HCT116 (cell line): Measurements from ENCODE around the gene AP3S1. TPM values are rescaled to one million over a fixed set of nuclear protein-coding genes. Genes with fewer than 3 reads are reported as not detected.
A peak's percentile ranks its signal among the peaks of the same experiment; 100 is the strongest.

Experiments
- ATAC-seq: fragments of 200-7000 bp; cut with Tn5 transposase; 2 replicates; pipeline ENCODE4 v1.9.1; 2020; ENCODE audit warnings: mild to moderate bottlenecking, moderate library complexity
- BruUV-seq: library from RNA; stranded (reverse); fragments of 400-500 nt; replicated peaks from 2 replicates; lab custom pipeline; 2021; lab: Mats Ljungman, UMichigan
- CTCF ChIA-PET: fragments of 300-600 bp; sonication (Branson Sonifier 250); formaldehyde crosslinking; loops from one replicate; lab custom pipeline; 2021; ENCODE audit warnings: antibody characterized with exemption; lab: Charles Lee
- POLR2A ChIA-PET: fragments of 300-600, 350-600 bp; sonication (Branson Sonifier 250); formaldehyde crosslinking; loops from one replicate; lab custom pipeline; 2021; ENCODE audit warnings: antibody characterized with exemption; lab: Charles Lee
- RAD21 ChIA-PET, 2 experiments: fragments of 300-600 bp; sonication (Branson Sonifier 250); formaldehyde crosslinking; loops; one replicate each; lab custom pipeline; 2023; ENCODE audit warnings: low total read pairs in 2 of 2; ENCODE audit not compliant: uncharacterized antibody in 2 of 2, unreplicated experiment in 2 of 2, low non-redundant PET in 1 of 2; lab: Charles Lee
- DNase-seq: peaks from one replicate; pipeline ENCODE4 v3.0.0-alpha.2; 2010; ENCODE audit warnings: low read depth, low spot score
- H2AFZ ChIP-seq: fragments of 200-600 bp; shearing (Covaris generic), sonication (generic); 2 replicates; pipeline ENCODE4 v1.6.1; 2017; ENCODE audit warnings: low read depth, mixed run types, mixed read lengths, antibody characterized with exemption, low read length; ENCODE audit not compliant: poor library complexity, severe bottlenecking
- H3K27ac ChIP-seq: 2 replicates; pipeline ENCODE4 v1.5.1; 2012; ENCODE audit warnings: low read depth, low read length
- H3K27me3 ChIP-seq: fragments of 200-600 bp; sonication (generic); 2 replicates; pipeline ENCODE4 v1.6.1; 2016; ENCODE audit warnings: mixed run types, low read length, mixed read lengths; ENCODE audit not compliant: insufficient read depth
- H3K36me3 ChIP-seq, 2 experiments: fragments of 200-500 bp in 1 of 2; fragments of 200-600 bp in 1 of 2; sonication (Bioruptor generic) in 1 of 2; sonication (generic) in 1 of 2; 2 replicates each; pipeline versions ENCODE4 v1.5.1 to v1.6.1; 2014 to 2016; ENCODE audit warnings: low read length in 2 of 2, inconsistent platforms in 1 of 2, mixed read lengths in 1 of 2, mixed run types in 1 of 2; ENCODE audit not compliant: insufficient read depth in 2 of 2, control insufficient read depth in 1 of 2
- H3K4me1 ChIP-seq, 2 experiments: fragments of 200-600 bp in 1 of 2; sonication (generic) in 1 of 2; 2 replicates each; pipeline versions ENCODE4 v1.5.1 to v1.6.1; 2012 to 2017; ENCODE audit warnings: low read length in 2 of 2, inconsistent platforms in 1 of 2, mild to moderate bottlenecking in 1 of 2, mixed read lengths in 1 of 2, mixed run types in 1 of 2, moderate library complexity in 1 of 2; ENCODE audit not compliant: insufficient read depth in 2 of 2, control insufficient read depth in 1 of 2
- H3K4me2 ChIP-seq: fragments of 200-600 bp; sonication (generic); 2 replicates; pipeline ENCODE4 v1.6.1; 2017; ENCODE audit warnings: mixed run types, low read length, mixed read lengths
- H3K4me3 ChIP-seq, 2 experiments: fragments of 200-600 bp in 1 of 2; sonication (generic) in 1 of 2; replicated peaks in 1 of 2; 2 replicates each; pipeline ENCODE4 v1.5.1; 2011 to 2016; ENCODE audit warnings: low read length in 2 of 2, control low read depth in 1 of 2, low read depth in 1 of 2, mild to moderate bottlenecking in 1 of 2, mixed read lengths in 1 of 2, mixed run types in 1 of 2
- H3K79me2 ChIP-seq: fragments of 200-600 bp; sonication (generic); 2 replicates; pipeline ENCODE4 v1.6.1; 2017; ENCODE audit warnings: mild to moderate bottlenecking, mixed run types, low read length, moderate library complexity, mixed read lengths; ENCODE audit not compliant: insufficient read depth
- H3K9ac ChIP-seq: fragments of 200-600 bp; sonication (generic); 2 replicates; pipeline ENCODE4 v1.6.1; 2016; ENCODE audit warnings: low read length, mixed read lengths
- H3K9me2 ChIP-seq: fragments of 200-600 bp; sonication (generic), shearing (Covaris generic); 2 replicates; pipeline ENCODE4 v1.6.1; 2017; ENCODE audit warnings: mixed run types, mild to moderate bottlenecking, moderate library complexity; ENCODE audit not compliant: insufficient read depth
- H3K9me3 ChIP-seq, 2 experiments: fragments of 200-500 bp in 1 of 2; fragments of 200-600 bp in 1 of 2; sonication (Bioruptor generic) in 1 of 2; sonication (generic) in 1 of 2; 2 replicates each; pipeline ENCODE4 v1.6.1; 2014 to 2017; ENCODE audit warnings: low read length in 2 of 2, mixed read lengths in 2 of 2, inconsistent platforms in 1 of 2, low read depth in 1 of 2, mild to moderate bottlenecking in 1 of 2, mixed run types in 1 of 2, moderate library complexity in 1 of 2; ENCODE audit not compliant: control insufficient read depth in 1 of 2, insufficient read depth in 1 of 2
- H4K20me1 ChIP-seq: fragments of 200-600 bp; sonication (generic), shearing (Covaris generic); 2 replicates; pipeline ENCODE4 v1.6.1; 2017; ENCODE audit warnings: mixed run types, mild to moderate bottlenecking, moderate library complexity; ENCODE audit not compliant: insufficient read depth
- ATF3 ChIP-seq: IDR thresholded peaks from 2 replicates; pipeline ENCODE4 v1.6.1; 2012
- CEBPB ChIP-seq: IDR thresholded peaks from 2 replicates; pipeline ENCODE4 v1.6.1; 2012; ENCODE audit warnings: low read depth
- CTCF ChIP-seq, 3 experiments: fragments of 200-600 bp in 1 of 3; sonication (generic) in 1 of 3; IDR thresholded peaks in 2 of 3; conservative IDR thresholded peaks in 1 of 3; 2 replicates each; pipeline ENCODE4 v1.5.1; 2012 to 2017; ENCODE audit warnings: low read depth in 2 of 3, low read length in 2 of 3, antibody characterized with exemption in 1 of 3, borderline replicate concordance in 1 of 3, control low read depth in 1 of 3, mild to moderate bottlenecking in 1 of 3, mixed read lengths in 1 of 3, mixed run types in 1 of 3, moderate library complexity in 1 of 3; ENCODE audit not compliant: insufficient read depth in 1 of 3
- EGR1 ChIP-seq: IDR thresholded peaks from 2 replicates; pipeline ENCODE4 v1.6.1; 2012; ENCODE audit warnings: low read depth
- POLR2AphosphoS5 ChIP-seq: IDR thresholded peaks from 2 replicates; pipeline ENCODE4 v1.6.1; 2011; ENCODE audit warnings: mild to moderate bottlenecking, low read depth, low read length, moderate library complexity
- RAD21 ChIP-seq: IDR thresholded peaks from 2 replicates; pipeline ENCODE4 v1.6.1; 2012; ENCODE audit warnings: low read depth, mild to moderate bottlenecking
- REST ChIP-seq: IDR thresholded peaks from 2 replicates; pipeline ENCODE4 v1.6.1; 2012; ENCODE audit warnings: low read depth
- TCF7L2 ChIP-seq: IDR thresholded peaks from 2 replicates; pipeline ENCODE4 v1.7.0; 2011; ENCODE audit warnings: borderline replicate concordance, inconsistent platforms; ENCODE audit not compliant: insufficient read depth, insufficient read length; ENCODE audit errors: extremely low read depth
- ZFX ChIP-seq: fragments of 450-650 bp; IDR thresholded peaks from 2 replicates; pipeline ENCODE4 v1.6.1; 2017
- intact Hi-C: fragments of 100-400 bp; cut with micrococcal nuclease; formaldehyde crosslinking; loops from 2 replicates; pipeline ENCODE4 v1.10.0; 2022
- total RNA-seq: library from RNA; stranded (reverse); gene quantifications from one replicate; pipeline ENCODE4 v1.2.1, GENCODE V29; 2021; ENCODE audit not compliant: unreplicated experiment

AP3S1 gene
- total RNA-seq, 1 experiment from 2014 or later = 432 TPM

- ATAC-seq = 0 out of 2 replicates have a peak, but pooled peaks have one; percentile 45
- TF ChIP-seq POLR2AphosphoS5 (no peak), CTCF (IDR thresholded peaks at IDR 0.05 in 2 of 3, conservative IDR thresholded peaks at IDR 0.05 in 1 of 3; ENCODE audit: borderline replicate concordance in 1 of 3, insufficient read depth in 1 of 3, low read depth in 2 of 3, low read length in 2 of 3) (peak in 2 of 3 experiments; percentile 44 to 50; a peak in 3 of 6 replicates), RAD21 (peak; percentile 74)
- TF ChIP-seq, all 23 proteins: peak for 2
- RAD21 ChIA-PET = interaction anchor here (0.5 to 1.5 kb wide), 4 partner anchors 144 to 181 kb away, joined by 3 to 5 read pairs (median 4); partner anchors contain the start of gene ARL14EPL (in 1 of the 2)
- H3K9me2 ChIP-seq = no peaks in the 10 kb centered on the region
- H2AFZ ChIP-seq = no peak overlapping the region
- peaks cover 100% of the 10 kb centered on the region for H3K79me2 ChIP-seq
- H3K36me3 ChIP-seq = peaks cover 0 to 24% of the 10 kb centered on the region in 2 experiments; a peak in 3 of 4 replicates
- CTCF ChIA-PET = interaction anchor here (0.6 to 2.7 kb wide), 17 partner anchors 9 to 253 kb away, joined by 3 to 36 read pairs (median 5); no protein-coding TSS in a partner anchor
- intact Hi-C loops = loop anchor here (1.0 kb wide), 1 partner anchor 180 kb away; no protein-coding TSS in a partner anchor
- H3K9ac ChIP-seq = no peak overlapping the region
- H3K27me3 ChIP-seq = no peaks in the 10 kb centered on the region
- no peak overlapping the region for H3K27ac ChIP-seq
- H3K4me3 ChIP-seq = no peak overlapping the region
- peaks cover 8 to 47% of the 10 kb centered on the region in 2 experiments; a peak in 3 of 4 replicates for H3K4me1 ChIP-seq
- peak; percentile 27 for DNase-seq
- POLR2A ChIA-PET = no interaction called here
- no peaks in the 10 kb centered on the region for H4K20me1 ChIP-seq
- no peaks in the 10 kb centered on the region for H3K9me3 ChIP-seq
- H3K4me2 ChIP-seq = no peak overlapping the region
- BruUV-seq = no TSS peak
Measured at GRCh38 chr5:115888027-115888426, 46.3 kb downstream of the AP3S1 start.

GRCh38 chr5:115892021-115892420 lies 50.3 kb downstream of the AP3S1 start:
- Histone ChIP-seq H4K20me1 (no peaks in the 10 kb centered on the region; the same call in 1 of the 2 replicates), H3K4me2 (no peak overlapping the region), H3K27ac (no peak overlapping the region), H3K36me3 (peaks cover 0 to 14% of the 10 kb centered on the region in 2 experiments; a peak in 2 of 4 replicates), H3K9me2 (no peaks in the 10 kb centered on the region), H3K27me3 (no peaks in the 10 kb centered on the region), H3K9ac (no peak overlapping the region), H3K4me1 (peaks cover 0 to 60% of the 10 kb centered on the region in 2 experiments; a peak in 2 of 4 replicates), H2AFZ (no peak overlapping the region), H3K9me3 (no peaks in the 10 kb centered on the region), H3K4me3 (no peak overlapping the region), H3K79me2 (peaks cover 100% of the 10 kb centered on the region)
- no TSS peak for BruUV-seq
- POLR2A ChIA-PET = interaction anchor here (0.8 kb wide), 1 partner anchor 143 kb away, joined by 3 read pairs; no protein-coding TSS in a partner anchor
- no peak for ATAC-seq
- CTCF ChIA-PET = no interaction called here
- RAD21 ChIA-PET = no interaction called here
- intact Hi-C loops = no loop called here
- no peak for DNase-seq
- TF ChIP-seq RAD21 (no peak), EGR1 (no peak), REST (no peak), TCF7L2 (no peak), ATF3 (no peak), ZFX (no peak), CEBPB (no peak), CTCF (IDR thresholded peaks at IDR 0.05 in 2 of 3, conservative IDR thresholded peaks at IDR 0.05 in 1 of 3; ENCODE audit: borderline replicate concordance in 1 of 3, insufficient read depth in 1 of 3, low read depth in 2 of 3, low read length in 2 of 3) (no peak)
